ENCODE measurements around the gene CD96. TPM values are rescaled to one million over a fixed set of nuclear protein-coding genes. Genes with fewer than 3 reads are reported as not detected.
"Not testable (repeated sequence)": the region's sequence is repeated elsewhere in the genome, so short reads cannot be mapped to it uniquely, and the experiment has no call there.

Gene CD96
- total RNA-seq, 4 donors from 2014 or later: 3.8 to 5.0 (median 4.2) TPM

DNA sequence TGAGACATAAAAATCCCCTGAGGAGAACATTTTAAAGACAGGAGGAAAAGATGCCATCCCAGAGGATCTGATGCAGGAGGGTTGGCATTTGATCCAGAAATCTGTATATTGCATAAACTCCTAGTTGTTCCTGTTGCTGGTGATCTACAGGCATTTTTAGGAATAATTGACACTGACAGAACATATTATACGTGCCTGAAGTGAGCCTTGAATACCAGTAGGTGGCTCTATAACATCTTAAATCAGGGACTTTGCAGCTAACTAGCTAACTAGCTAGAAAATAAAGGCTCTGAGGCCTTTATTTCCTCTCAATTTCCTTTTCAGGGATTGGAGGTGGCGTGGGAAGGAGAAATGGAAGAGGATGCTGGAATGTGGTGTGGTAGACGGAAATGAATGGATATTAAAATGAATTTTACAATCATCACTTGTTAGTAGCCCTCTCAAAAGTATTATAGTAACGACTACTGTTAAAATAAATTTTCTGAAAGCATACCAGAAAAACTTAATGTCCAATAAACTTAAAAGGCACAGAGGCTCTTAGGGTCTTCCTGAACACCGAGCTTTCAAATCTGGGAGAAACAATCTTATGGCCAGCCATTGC is 127.0 kb downstream of the CD96 start:
- ATAC-seq (ENCODE audit: low FRiP score) (peak; percentile 58), DNase-seq (ENCODE audit: low spot score) (no peak)
- TF ChIP-seq, protein P1, sequence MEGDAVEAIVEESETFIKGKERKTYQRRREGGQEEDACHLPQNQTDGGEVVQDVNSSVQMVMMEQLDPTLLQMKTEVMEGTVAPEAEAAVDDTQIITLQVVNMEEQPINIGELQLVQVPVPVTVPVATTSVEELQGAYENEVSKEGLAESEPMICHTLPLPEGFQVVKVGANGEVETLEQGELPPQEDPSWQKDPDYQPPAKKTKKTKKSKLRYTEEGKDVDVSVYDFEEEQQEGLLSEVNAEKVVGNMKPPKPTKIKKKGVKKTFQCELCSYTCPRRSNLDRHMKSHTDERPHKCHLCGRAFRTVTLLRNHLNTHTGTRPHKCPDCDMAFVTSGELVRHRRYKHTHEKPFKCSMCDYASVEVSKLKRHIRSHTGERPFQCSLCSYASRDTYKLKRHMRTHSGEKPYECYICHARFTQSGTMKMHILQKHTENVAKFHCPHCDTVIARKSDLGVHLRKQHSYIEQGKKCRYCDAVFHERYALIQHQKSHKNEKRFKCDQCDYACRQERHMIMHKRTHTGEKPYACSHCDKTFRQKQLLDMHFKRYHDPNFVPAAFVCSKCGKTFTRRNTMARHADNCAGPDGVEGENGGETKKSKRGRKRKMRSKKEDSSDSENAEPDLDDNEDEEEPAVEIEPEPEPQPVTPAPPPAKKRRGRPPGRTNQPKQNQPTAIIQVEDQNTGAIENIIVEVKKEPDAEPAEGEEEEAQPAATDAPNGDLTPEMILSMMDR (IDR thresholded peaks at IDR 0.05): peak in 2 of 3 donors; percentile 21 to 50

DNA sequence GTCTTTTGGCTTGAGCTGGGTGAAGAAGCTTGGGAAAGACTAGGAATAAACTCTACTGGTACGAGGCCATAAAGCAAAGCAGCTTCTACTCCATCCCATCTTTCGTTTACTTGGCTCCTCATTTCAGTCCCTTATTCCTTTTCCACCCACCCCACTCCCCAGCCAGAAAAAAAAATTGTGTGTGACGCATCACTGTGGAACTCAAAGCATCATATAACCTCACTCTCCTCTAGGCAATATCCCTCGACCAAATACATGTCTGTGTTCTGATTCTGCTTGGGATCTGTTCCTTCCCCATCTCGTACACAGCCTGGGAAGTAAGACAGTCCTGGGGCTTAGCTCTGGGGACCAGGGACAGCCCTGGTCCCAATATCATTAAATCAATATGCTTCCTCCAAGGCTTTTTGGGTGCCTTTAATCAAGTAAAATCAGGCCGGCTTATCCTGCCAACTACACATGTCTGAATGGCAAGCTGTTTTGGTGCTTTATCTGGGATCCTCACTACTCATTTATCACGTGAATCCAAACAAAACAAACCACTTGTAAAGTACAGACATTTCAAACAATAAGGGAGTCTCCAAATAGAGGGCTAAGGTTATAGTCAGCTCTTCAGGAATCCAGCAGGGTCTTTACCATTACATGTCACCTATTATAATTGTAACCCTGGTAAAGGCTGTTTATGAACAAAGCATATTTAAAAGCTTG is 128.1 kb downstream of the CD96 start:
- TF ChIP-seq, protein P1 (IDR thresholded peaks at IDR 0.05): no peak
- ATAC-seq (ENCODE audit: low FRiP score) (no peak), DNase-seq (ENCODE audit: low spot score) (no peak)

DNA sequence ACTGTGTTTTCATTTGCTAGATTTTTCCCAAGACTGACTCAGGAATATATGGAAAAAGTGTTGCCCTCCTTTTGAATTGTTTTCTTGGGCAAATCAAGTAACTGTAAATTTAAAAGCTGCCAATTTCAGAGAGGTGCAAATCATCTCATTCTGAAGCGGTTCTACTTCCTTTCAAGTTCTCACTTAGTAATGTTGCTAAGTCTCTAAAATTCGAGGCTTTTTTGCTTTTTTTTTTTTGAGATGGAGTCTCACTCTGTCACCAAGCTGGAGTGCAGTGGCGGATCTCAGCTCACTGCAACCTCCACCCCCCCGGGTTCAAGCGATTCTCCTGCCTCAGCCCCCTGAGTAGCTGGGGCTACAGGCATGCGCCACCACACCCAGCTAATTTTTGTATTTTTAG is 130.5 kb downstream of the CD96 start:
- ATAC-seq (ENCODE audit: low FRiP score); DNase-seq (ENCODE audit: low spot score): not testable (repeated sequence)

DNA sequence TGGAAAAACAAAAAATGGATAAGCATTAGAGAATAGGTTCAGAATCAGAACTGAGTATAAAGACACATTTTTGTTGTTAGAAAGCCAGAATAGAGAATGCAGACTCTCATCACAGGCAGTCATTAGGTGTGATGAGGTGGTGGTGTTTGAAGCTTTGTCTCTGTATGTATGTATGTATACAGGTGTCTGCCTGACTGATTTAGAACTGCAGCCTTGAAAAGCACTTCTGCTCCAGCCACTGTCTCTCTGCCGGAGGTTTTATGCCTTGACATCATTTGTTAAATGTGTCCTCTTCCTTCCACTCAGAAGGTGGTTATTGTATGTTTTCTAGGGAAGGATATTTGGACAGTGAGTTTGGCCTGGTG is 133.8 kb downstream of the CD96 start:
- no peak for DNase-seq (ENCODE audit: low spot score)
- TF ChIP-seq, protein P1 (IDR thresholded peaks at IDR 0.05): no peak
- no peak for ATAC-seq (ENCODE audit: low FRiP score)

DNA sequence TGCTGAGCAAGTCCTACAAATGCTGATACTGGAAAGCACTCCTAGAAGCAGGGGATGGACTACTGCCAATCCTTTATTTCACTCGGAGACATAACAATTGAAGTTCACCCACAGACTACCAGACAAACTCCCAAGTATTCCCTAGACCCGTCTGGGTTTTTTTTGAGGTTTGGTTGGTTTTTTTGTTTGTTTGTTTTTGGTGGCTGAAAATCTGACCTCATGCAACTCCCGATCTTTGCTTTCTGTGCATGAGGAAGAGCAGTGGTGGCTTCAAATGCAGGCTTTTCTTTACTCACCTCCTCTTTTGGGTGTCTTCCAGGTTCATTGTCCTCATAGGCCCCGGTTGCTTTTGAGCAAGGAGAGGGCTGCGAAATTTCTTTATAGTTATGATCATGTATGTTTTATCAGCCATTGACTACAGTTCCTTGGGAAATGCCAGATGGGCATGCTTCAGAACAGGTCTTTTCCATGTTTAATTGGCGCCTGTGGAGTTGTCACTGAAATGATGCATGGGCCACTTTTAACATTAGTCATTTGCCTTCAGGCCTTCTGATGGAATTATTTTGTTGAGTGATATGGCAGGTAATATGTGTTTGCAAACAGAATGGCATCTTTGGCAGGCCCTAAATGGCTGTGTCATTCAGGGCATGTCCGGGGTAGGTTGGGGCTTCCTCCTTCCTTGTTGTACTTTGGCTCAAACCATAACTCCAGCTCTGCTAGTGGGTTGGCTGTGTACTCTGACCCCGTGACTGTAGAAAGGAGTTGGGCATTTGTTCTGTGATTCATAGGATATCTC is 134.4 kb downstream of the CD96 start:
- TF ChIP-seq, protein P1 (IDR thresholded peaks at IDR 0.05): no peak
- DNase-seq (ENCODE audit: low spot score) (no peak), ATAC-seq (ENCODE audit: low FRiP score) (no peak)

DNA sequence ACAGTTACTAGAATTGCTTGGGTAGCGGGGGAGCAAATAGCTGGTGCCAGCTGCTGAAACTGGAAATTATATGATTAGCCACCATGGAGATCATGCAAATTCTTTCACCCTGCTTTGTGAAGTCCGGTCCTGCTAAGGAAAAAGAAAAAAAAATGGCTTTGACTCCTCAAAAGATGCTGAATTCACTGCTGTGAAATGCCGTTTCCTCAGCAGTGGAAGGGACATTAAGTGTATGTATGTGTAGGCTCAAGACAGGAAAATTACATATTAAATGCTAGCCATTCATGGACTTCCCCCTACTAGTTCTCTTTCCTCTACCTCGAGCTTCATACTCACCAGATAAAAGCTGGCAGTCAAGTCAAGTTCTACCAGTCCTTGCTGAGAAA is 135.0 kb downstream of the CD96 start:
- DNase-seq (ENCODE audit: low spot score) (no peak), ATAC-seq (ENCODE audit: low FRiP score) (no peak)
- TF ChIP-seq, protein P1 (IDR thresholded peaks at IDR 0.05): no peak

DNA sequence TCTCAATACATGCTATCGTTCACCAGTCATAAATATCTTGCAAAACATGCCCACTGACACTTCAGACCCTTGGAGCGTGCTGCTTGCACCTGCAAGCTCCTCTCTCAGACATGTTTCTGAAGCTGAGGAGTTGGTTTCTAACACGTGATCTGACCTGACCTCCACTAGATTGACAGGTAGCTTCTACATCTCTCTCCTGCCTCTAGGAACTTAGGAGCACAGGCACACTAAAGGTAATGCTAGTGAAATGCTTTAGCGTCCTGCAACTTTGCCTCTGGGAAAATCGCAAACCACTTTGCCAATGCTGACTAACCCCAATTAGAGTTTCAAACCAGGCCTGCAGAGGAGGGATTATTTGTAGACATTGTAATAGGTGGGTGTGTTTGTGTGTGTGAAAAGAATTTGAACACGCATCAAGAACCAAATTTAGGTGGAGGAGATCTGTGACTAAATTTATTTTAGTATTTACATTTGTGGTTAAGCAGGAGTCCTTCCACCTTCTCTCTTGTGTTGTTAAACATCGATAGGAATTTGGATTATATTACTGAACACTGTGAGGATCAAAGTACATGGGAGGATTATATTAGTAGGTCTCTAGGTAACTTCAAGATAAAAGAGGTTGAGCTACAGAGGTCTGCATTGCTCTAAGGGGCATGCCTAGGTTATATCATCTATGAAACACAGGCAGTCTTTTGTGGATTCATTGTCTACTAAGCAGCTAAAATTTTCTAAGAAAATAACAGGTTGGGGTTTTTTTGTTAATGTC is 139.8 kb downstream of the CD96 start:
- ATAC-seq (ENCODE audit: low FRiP score) (no peak), DNase-seq (ENCODE audit: low spot score) (no peak)
- TF ChIP-seq, protein P1 (IDR thresholded peaks at IDR 0.05): no peak
